Measurements from ENCODE around the gene AQP6.

Gene AQP6

DNA sequence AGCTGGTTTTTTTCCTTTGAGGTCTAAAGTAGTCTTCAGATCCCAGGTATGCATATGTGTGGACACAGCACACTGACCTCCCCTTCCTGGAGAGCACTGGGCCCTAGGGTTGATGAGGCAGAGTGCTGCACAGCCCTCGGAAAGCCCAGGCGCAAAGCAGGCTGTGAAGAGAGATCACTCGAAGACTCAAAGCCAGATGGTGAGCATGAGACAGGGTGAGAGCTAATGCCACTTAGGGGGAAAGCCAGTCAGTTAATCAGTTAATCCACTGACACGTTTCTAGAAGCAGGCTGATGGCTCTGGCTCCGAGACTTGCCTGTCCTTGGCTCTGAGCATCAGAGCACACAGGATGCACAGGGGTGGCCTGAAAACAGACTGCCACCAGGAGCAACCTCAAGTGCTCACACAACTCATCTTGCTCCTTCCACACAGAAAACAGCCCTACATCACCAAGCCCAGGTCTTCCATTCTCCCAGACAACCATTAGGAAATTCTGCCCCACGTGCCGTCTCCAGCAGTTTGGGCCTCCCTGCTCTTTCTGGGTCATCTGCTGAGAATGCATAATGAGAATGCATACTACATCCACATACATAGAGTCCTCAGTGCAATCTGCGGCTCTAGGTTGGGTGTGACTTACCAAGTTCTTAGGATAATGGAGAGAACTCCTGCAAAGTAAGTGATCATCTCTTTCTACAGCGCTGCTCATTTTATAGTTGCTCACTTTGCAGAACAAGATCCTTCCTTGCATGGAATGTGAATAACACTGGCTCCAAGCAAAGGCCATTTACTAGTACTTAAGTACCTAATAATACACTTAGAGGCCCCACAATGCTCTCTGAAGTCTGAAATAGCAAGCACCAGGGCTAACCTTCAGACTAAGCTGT, 12.0 kb downstream of the AQP6 start:
- TF ChIP-seq POLR2AphosphoS5 (IDR thresholded peaks at IDR 0.05; ENCODE audit: low read depth, low read length) (no peak), FOXP2 (optimal IDR thresholded peaks at IDR 0.05; ENCODE audit: borderline replicate concordance, extremely low read depth, extremely low read length, insufficient read depth) (no peak), SIN3A (IDR thresholded peaks at IDR 0.05; ENCODE audit: borderline replicate concordance, insufficient read depth, low read length) (no peak), TAF1 (IDR thresholded peaks at IDR 0.05; ENCODE audit: borderline replicate concordance, insufficient read depth, low read length) (no peak)
- TF ChIP-seq, protein P1, sequence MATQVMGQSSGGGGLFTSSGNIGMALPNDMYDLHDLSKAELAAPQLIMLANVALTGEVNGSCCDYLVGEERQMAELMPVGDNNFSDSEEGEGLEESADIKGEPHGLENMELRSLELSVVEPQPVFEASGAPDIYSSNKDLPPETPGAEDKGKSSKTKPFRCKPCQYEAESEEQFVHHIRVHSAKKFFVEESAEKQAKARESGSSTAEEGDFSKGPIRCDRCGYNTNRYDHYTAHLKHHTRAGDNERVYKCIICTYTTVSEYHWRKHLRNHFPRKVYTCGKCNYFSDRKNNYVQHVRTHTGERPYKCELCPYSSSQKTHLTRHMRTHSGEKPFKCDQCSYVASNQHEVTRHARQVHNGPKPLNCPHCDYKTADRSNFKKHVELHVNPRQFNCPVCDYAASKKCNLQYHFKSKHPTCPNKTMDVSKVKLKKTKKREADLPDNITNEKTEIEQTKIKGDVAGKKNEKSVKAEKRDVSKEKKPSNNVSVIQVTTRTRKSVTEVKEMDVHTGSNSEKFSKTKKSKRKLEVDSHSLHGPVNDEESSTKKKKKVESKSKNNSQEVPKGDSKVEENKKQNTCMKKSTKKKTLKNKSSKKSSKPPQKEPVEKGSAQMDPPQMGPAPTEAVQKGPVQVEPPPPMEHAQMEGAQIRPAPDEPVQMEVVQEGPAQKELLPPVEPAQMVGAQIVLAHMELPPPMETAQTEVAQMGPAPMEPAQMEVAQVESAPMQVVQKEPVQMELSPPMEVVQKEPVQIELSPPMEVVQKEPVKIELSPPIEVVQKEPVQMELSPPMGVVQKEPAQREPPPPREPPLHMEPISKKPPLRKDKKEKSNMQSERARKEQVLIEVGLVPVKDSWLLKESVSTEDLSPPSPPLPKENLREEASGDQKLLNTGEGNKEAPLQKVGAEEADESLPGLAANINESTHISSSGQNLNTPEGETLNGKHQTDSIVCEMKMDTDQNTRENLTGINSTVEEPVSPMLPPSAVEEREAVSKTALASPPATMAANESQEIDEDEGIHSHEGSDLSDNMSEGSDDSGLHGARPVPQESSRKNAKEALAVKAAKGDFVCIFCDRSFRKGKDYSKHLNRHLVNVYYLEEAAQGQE (IDR thresholded peaks at IDR 0.05; ENCODE audit: insufficient read depth in 1 of 2, low read depth in 2 of 2, low read length in 2 of 2) = no peak

DNA sequence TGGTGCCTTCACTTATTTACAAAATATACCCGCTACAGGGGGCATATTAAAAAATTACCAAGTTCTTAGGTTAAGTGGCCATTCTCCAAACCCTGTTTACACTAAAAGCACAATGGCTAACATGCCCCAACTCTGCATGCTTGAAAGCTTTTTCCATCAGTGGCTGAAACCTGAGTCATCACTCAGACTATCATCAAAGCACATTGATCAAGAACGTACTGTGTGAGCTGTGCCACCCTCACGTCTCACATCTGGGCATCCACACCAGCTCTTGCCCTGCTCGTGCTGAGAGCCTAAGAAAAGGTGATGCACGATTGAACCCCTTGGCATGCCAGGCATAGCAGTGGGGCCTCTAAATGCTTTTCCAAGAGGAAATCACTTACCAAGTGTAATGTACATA, 13.2 kb downstream of the AQP6 start:
- TF ChIP-seq TAF1 (IDR thresholded peaks at IDR 0.05; ENCODE audit: borderline replicate concordance, insufficient read depth, low read length) = no peak
- TF ChIP-seq, protein P1 (IDR thresholded peaks at IDR 0.05; ENCODE audit: insufficient read depth in 1 of 2, low read depth in 2 of 2, low read length in 2 of 2) = no peak
- TF ChIP-seq FOXP2 (optimal IDR thresholded peaks at IDR 0.05; ENCODE audit: borderline replicate concordance, extremely low read depth, extremely low read length, insufficient read depth) = no peak
- no peak for TF ChIP-seq SIN3A (IDR thresholded peaks at IDR 0.05; ENCODE audit: borderline replicate concordance, insufficient read depth, low read length)
- no peak for TF ChIP-seq POLR2AphosphoS5 (IDR thresholded peaks at IDR 0.05; ENCODE audit: low read depth, low read length)

DNA sequence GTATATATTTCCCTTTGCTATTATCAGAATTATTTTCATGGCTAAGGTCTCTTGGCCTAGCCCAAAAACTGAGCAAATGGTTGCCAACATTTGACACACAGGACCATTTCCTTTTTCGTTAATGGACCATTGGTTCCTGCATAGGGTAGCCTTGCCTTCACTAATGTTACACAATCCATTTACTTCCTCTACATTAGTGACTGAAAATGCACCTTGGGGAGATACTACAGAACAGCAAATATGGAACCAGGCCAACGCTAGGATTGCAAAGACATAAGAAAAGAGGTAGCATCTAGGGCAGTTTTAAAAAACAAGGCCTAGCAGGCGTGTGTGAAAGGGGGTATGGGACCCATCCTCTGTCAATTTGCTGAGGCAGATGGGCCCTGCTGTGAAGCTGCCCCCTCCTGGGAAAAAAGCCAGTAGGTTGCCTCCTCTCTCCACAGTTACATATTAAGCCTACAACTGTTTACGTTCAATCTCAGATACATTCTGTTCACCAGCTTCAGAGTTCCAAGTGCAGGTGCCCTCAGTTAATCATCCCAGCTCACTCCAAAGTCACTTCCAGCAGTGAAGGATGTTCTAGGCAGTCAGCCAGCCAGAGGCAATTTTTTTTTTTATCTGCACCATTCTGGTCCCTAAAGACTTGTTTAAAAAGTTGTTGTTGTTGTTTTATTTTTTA, 15.0 kb downstream of the AQP6 start:
- TF ChIP-seq FOXP2 (optimal IDR thresholded peaks at IDR 0.05; ENCODE audit: borderline replicate concordance, extremely low read depth, extremely low read length, insufficient read depth) = no peak

DNA sequence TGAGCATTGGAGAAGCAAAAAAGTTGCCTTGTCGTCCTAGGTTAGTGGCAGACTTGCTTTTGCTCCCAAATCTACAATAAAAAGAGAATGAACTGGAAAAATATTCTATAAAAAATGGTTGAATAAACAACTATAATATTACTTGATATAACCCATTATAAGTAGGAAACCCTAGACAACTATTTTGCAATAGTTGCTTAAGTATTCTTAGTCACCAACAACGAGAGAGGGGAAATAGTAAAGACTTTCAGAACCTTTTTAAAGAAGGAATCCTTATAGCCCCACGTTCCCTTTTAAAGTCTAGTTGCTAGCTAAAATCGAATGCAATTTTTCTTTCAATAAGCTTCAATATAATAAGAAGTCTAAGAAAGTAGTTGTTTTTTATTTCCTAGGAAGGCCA, 17.5 kb downstream of the AQP6 start:
- TF ChIP-seq, protein P1 (IDR thresholded peaks at IDR 0.05; ENCODE audit: insufficient read depth in 1 of 2, low read depth in 2 of 2, low read length in 2 of 2) = no peak
- TF ChIP-seq FOXP2 (optimal IDR thresholded peaks at IDR 0.05; ENCODE audit: borderline replicate concordance, extremely low read depth, extremely low read length, insufficient read depth) = no peak

DNA sequence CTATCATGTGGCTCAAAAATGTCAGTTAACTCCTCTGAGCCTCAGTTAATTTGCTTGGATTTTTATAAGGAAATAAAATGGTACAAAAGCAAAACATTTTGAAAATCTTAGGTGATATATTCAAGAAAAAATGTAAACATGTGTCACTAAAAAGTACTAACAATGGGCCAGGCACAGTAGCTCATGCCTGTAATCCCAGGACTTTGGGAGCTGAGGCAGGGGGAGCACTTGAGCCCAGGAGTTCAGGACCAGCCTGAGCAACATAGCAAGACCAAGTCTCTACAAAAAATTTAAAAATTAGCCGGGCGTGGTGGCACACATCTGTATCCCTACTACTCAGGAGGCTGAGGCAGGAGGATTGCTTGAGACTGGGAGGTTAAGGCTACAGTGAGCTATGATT, 25.7 kb downstream of the AQP6 start:
- TF ChIP-seq SIN3A (IDR thresholded peaks at IDR 0.05; ENCODE audit: borderline replicate concordance, insufficient read depth, low read length) (no peak), TAF1 (IDR thresholded peaks at IDR 0.05; ENCODE audit: borderline replicate concordance, insufficient read depth, low read length) (no peak), FOXP2 (optimal IDR thresholded peaks at IDR 0.05; ENCODE audit: borderline replicate concordance, extremely low read depth, extremely low read length, insufficient read depth) (no peak), POLR2AphosphoS5 (IDR thresholded peaks at IDR 0.05; ENCODE audit: low read depth, low read length) (no peak)
- TF ChIP-seq, protein P1 (IDR thresholded peaks at IDR 0.05; ENCODE audit: insufficient read depth in 1 of 2, low read depth in 2 of 2, low read length in 2 of 2) = no peak
